NCI-H2171 (cell line): Measurements from ENCODE around the gene SAMD4A.

Experiments
- DNase-seq: peaks from one replicate; lab custom pipeline; 2025; lab: John Stamatoyannopoulos, UW

SAMD4A gene

GRCh38 chr14:54686219-54686870, 119.4 kb downstream of the SAMD4A start:
- no peak for DNase-seq

GRCh38 chr14:54686871-54687749, 120.2 kb downstream of the SAMD4A start:
- DNase-seq, result no peak

- DNase-seq, result no peak
These were observed 120.8 kb downstream of the SAMD4A start for GRCh38 chr14:54687750-54688119.

- no peak for DNase-seq
These were observed 121.3 kb downstream of the SAMD4A start for GRCh38 chr14:54688229-54688628.

- no peak for DNase-seq
These were observed 123.0 kb downstream of the SAMD4A start for GRCh38 chr14:54689928-54690327.

- DNase-seq, result no peak
These were observed 124.0 kb downstream of the SAMD4A start for GRCh38 chr14:54690887-54691286.

- no peak for DNase-seq
These were observed 124.8 kb downstream of the SAMD4A start for GRCh38 chr14:54691525-54692283.

- no peak for DNase-seq
These were observed 125.4 kb downstream of the SAMD4A start for GRCh38 chr14:54692284-54692772.

GRCh38 chr14:54693761-54694160, 126.8 kb downstream of the SAMD4A start:
- no peak for DNase-seq

GRCh38 chr14:54695196-54695595, 128.3 kb downstream of the SAMD4A start:
- DNase-seq, result no peak

- no peak for DNase-seq
These were observed 130.1 kb downstream of the SAMD4A start for GRCh38 chr14:54697001-54697400.

- no peak for DNase-seq
These were observed 130.9 kb downstream of the SAMD4A start for GRCh38 chr14:54697803-54698202.

- DNase-seq, result no peak
These were observed 131.6 kb downstream of the SAMD4A start for GRCh38 chr14:54698501-54698900.

- DNase-seq, result no peak
These were observed 132.1 kb downstream of the SAMD4A start for GRCh38 chr14:54698966-54699530.

GRCh38 chr14:54699735-54700134, 132.8 kb downstream of the SAMD4A start:
- DNase-seq, result no peak

- no peak for DNase-seq
These were observed 133.8 kb downstream of the SAMD4A start for GRCh38 chr14:54700717-54701116.

GRCh38 chr14:54702014-54702491, 135.1 kb downstream of the SAMD4A start:
- no peak for DNase-seq

GRCh38 chr14:54702492-54702891, 135.6 kb downstream of the SAMD4A start:
- no peak for DNase-seq

- no peak for DNase-seq
These were observed 136.2 kb downstream of the SAMD4A start for GRCh38 chr14:54703082-54703481.

GRCh38 chr14:54703724-54704123, 136.8 kb downstream of the SAMD4A start:
- DNase-seq, result no peak

GRCh38 chr14:54704768-54705167, 137.8 kb downstream of the SAMD4A start:
- no peak for DNase-seq

- no peak for DNase-seq
These were observed 139.8 kb downstream of the SAMD4A start for GRCh38 chr14:54706769-54707168.
